ENCODE measurements around the gene F11R.

DNA sequence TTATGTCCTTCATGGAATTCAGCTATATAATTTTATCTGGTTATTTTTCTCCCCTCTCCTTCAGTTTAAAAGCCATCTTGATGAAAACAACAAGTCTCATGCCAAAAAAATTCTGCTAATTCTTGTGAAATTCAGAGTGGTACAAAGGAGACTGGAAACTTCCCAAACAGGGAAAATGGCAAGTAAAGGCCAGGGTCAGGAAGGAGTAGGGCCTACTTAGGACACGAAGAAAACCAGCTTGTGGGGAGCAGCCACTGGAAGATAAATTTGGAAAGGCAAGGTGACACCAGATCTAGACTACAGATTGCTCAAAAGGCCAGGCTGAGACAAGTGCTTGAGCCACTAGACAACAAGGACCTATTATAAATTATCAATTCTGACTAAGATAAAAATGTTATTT is 11.5 kb upstream of the F11R start:
- TF ChIP-seq POLR2A (IDR thresholded peaks at IDR 0.05; ENCODE audit: low read depth, low read length) = no peak
- no peak for TF ChIP-seq POLR2AphosphoS5 (IDR thresholded peaks at IDR 0.05; ENCODE audit: low read depth, low read length)

Data from GM12892 (cell line).